Heart left ventricle (tissue), 16 donors: ENCODE measurements around the gene WDR86. TPM values are rescaled to one million over a fixed set of nuclear protein-coding genes. Genes with fewer than 3 reads are reported as not detected.

Experiments used
- ATAC-seq, 4 donors: fragments of 200-7000 bp; cut with Tn5 transposase; one replicate each; pipeline ENCODE4 v1.9.1; 2020 to 2022; ENCODE audit warnings: moderate library complexity in 4 of 4, mild to moderate bottlenecking in 3 of 4, moderate number of reproducible peaks in 1 of 4
- DNase-seq, 5 donors: peaks; one replicate each; pipeline ENCODE4 v3.0.0-alpha.2; 2020
- H3K27ac ChIP-seq, 12 donors: fragments of 200-600 bp; sonication (generic) in 4 of 12; one replicate each; pipeline versions ENCODE4 v1.5.0 to v1.8.0; 2016 to 2022; ENCODE audit warnings: mild to moderate bottlenecking in 2 of 12
- H3K27me3 ChIP-seq, 9 donors: fragments of 200-600 bp; sonication (generic) in 2 of 9; one replicate each; pipeline versions ENCODE4 v1.5.1 to v1.8.0; 2016 to 2022; ENCODE audit warnings: mild to moderate bottlenecking in 3 of 9
- H3K36me3 ChIP-seq, 9 donors: fragments of 200-600 bp; sonication (generic) in 2 of 9; one replicate each; pipeline versions ENCODE4 v1.5.0 to v1.8.0; 2018 to 2022; ENCODE audit warnings: mild to moderate bottlenecking in 2 of 9
- H3K4me1 ChIP-seq, 12 donors: fragments of 200-600 bp; sonication (generic) in 4 of 12; one replicate each; pipeline versions ENCODE4 v1.5.0 to v1.8.0; 2016 to 2022; ENCODE audit warnings: mild to moderate bottlenecking in 3 of 12
- H3K4me3 ChIP-seq, 12 donors: fragments of 200-600 bp; sonication (generic) in 4 of 12; one replicate each; pipeline versions ENCODE4 v1.5.0 to v1.8.0; 2017 to 2022; ENCODE audit warnings: mild to moderate bottlenecking in 9 of 12, moderate library complexity in 4 of 12
- H3K9me3 ChIP-seq, 12 donors: fragments of 200-600 bp; sonication (generic) in 4 of 12; one replicate each; pipeline versions ENCODE4 v1.5.0 to v1.8.0; 2016 to 2022; ENCODE audit warnings: mild to moderate bottlenecking in 1 of 12
- POLR2A ChIP-seq, 2 donors: fragments of 450-650 bp; IDR thresholded peaks; one replicate each; pipeline ENCODE4 v1.6.1; 2017; ENCODE audit warnings: antibody characterized with exemption in 2 of 2, mild to moderate bottlenecking in 2 of 2, moderate library complexity in 2 of 2
- WGBS, 4 donors: extraction: QIAGEN DNeasy Blood & Tissue Kit in 2 of 4; methylation state at CpG; one replicate each; pipeline versions ENCODE4 v1.1.5 to v1.1.7; 2013 to 2018; 5-methylcytosine and 5-hydroxymethylcytosine counted together
- intact Hi-C, 10 donors: fragments of 100-400 bp; cut with DNase I; formaldehyde crosslinking; loops; one replicate each; pipeline versions ENCODE4 v1.11.1 to v1.14.2; 2022
- polyA plus RNA-seq, 2 donors: library from polyadenylated mRNA; stranded (reverse); fragments of 200-250 nt; gene quantifications; one replicate each; pipeline ENCODE4 v1.2.3, GENCODE V29; 2013
- total RNA-seq, 9 donors: library from RNA; depleted of rRNA in 2 of 9; stranded (reverse); fragments of >200 nt in 2 of 9; fragmentation: NEBNext Ultra II Directional in 3 of 9; extraction: Animal tissue kit (Norgen Biotek cat#: 25700) in 3 of 9; gene quantifications; one replicate each; pipeline versions ENCODE4 v1.1.0 to v1.2.4, GENCODE V29; 2016 to 2023
- TF ChIP-seq, protein P1 (sequence below), 12 donors: fragments of 200-600 bp; sonication (generic) in 4 of 12; IDR thresholded peaks; one replicate each; pipeline versions ENCODE4 v1.5.0 to v1.8.0; 2018 to 2022; ENCODE audit warnings: antibody characterized with exemption in 12 of 12, mild to moderate bottlenecking in 5 of 12
- donor health status: ischemic (EF 13 %, LVEDD 7.1; RV severe dilation, severe dysfunction).
- donor health status: healthy with polysubstance abuse.
- donor health status: DM: no; HTN: yes; CAD: no.
- donor health status: DM: no; HTN: no; CAD: no.
- donor health status: ischemic (EF 25% LVEDD 6.9; RV normal size, moderate dysfunction).
- donor health status: ischemic (EF 25% LVEDD 5.7; RV mildly dilated, moderate dysfunction).
- donor health status: healthy.
- donor health status: DM: yes; HTN: yes; CAD: no.
- donor health status: ischemic (EF 35%, LVEDD 5.7; RV mildly dilated, moderate dysfunction).
- donor health status: nonischemic (EF 11% LVEDD 7.7; RV severe dilation, severe dysfunction).
- donor health status: DM: yes; HTN: yes; CAD: no.
- donor health status: PGD.
- donor health status: ischemic (EF 29% LVEDD 5.4; RV normal size, mild dysfunction).
- donor health status: nonischemic (EF 23%, LVEDD 6.1; RV moderate dilation, normal function).

WDR86 gene
- total and polyA plus RNA-seq, 11 donors, result 0.37 to 1.7 (median 0.52) TPM; not detected in 5

- DNase-seq (no peak), ATAC-seq (no peak)
- intact Hi-C loops, result loop anchor here in 2 of 10 donors (10.0 kb wide), 1 partner anchor 52 kb away; no protein-coding TSS in a partner anchor
- H3K9me3 ChIP-seq, result no peaks in the 10 kb centered on the region
- peaks cover 0 to 18% (median 9%) of the 10 kb centered on the region in 12 donors for H3K4me1 ChIP-seq
- no peaks in the 10 kb centered on the region for H3K36me3 ChIP-seq
- TF ChIP-seq, protein P1, sequence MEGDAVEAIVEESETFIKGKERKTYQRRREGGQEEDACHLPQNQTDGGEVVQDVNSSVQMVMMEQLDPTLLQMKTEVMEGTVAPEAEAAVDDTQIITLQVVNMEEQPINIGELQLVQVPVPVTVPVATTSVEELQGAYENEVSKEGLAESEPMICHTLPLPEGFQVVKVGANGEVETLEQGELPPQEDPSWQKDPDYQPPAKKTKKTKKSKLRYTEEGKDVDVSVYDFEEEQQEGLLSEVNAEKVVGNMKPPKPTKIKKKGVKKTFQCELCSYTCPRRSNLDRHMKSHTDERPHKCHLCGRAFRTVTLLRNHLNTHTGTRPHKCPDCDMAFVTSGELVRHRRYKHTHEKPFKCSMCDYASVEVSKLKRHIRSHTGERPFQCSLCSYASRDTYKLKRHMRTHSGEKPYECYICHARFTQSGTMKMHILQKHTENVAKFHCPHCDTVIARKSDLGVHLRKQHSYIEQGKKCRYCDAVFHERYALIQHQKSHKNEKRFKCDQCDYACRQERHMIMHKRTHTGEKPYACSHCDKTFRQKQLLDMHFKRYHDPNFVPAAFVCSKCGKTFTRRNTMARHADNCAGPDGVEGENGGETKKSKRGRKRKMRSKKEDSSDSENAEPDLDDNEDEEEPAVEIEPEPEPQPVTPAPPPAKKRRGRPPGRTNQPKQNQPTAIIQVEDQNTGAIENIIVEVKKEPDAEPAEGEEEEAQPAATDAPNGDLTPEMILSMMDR (IDR thresholded peaks at IDR 0.05), result no peak
- TF ChIP-seq POLR2A (IDR thresholded peaks at IDR 0.05), result no peak
- peaks cover 0 to 32% (median 6%) of the 10 kb centered on the region in 9 donors for H3K27me3 ChIP-seq
- no peak overlapping the region for H3K4me3 ChIP-seq
- 89 to 95% (median 91%) methylated on average over 7 to 13 of the region's 13 CpGs for WGBS, 4 donors
- peak overlapping the region in 2 of 12 donors; percentile 24 to 62 for H3K27ac ChIP-seq
Observed at GRCh38 chr7:151437159-151437553, 27.3 kb upstream of the WDR86 start.

- H3K36me3 ChIP-seq, result no peaks in the 10 kb centered on the region
- WGBS, 4 donors, result 58 to 69% (median 66%) methylated on average over 9 of the region's 9 CpGs
- H3K9me3 ChIP-seq, result no peaks in the 10 kb centered on the region
- peak overlapping the region in 5 of 12 donors; percentile 30 to 62 (median 48) for H3K27ac ChIP-seq
- no peak overlapping the region for H3K4me3 ChIP-seq
- intact Hi-C loops, result loop anchor here in 2 of 10 donors (10.0 kb wide), 1 partner anchor 52 kb away; no protein-coding TSS in a partner anchor
- no peak for TF ChIP-seq POLR2A (IDR thresholded peaks at IDR 0.05)
- TF ChIP-seq, protein P1 (IDR thresholded peaks at IDR 0.05), result no peak
- H3K27me3 ChIP-seq, result peaks cover 0 to 32% (median 6%) of the 10 kb centered on the region in 9 donors
- ATAC-seq (peak in 2 of 4 donors; percentile 53 to 57), DNase-seq (peak in 1 of 5 donors; percentile 64)
- peaks cover 0 to 18% (median 9%) of the 10 kb centered on the region in 12 donors for H3K4me1 ChIP-seq
Observed at GRCh38 chr7:151436446-151437158, 26.8 kb upstream of the WDR86 start.

DNA sequence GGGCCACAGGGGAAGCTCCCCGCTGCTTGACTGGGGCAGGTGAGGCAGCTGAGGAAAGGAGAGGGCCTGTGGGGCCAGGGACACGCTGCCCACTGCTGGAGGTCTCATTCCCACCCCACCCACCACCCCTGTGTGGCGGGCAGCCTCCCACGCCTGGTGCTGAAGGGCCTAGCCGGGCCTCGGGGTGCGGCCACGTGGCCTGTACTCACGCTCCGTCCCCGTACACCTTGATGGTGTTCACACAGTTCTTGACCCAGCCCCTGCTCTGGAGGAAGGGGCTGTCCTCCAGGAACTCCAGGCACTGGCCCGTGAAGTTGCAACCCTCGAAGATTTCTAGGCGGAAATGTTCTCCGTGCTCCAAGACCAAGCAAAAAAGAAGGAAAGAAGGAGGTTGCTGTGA is 26.1 kb upstream of the WDR86 start:
- DNase-seq (no peak), ATAC-seq (no peak)
- TF ChIP-seq, protein P1 (IDR thresholded peaks at IDR 0.05), result no peak
- TF ChIP-seq POLR2A (IDR thresholded peaks at IDR 0.05), result no peak
- 84 to 94% (median 93%) methylated on average over 14 to 15 of the region's 15 CpGs for WGBS, 4 donors
- Histone ChIP-seq H3K4me1 (peaks cover 0 to 16% (median 9%) of the 10 kb centered on the region in 12 donors), H3K9me3 (no peaks in the 10 kb centered on the region), H3K27ac (peak overlapping the region in 3 of 12 donors; percentile 47 to 62 (median 61)), H3K27me3 (peaks cover 0 to 32% (median 6%) of the 10 kb centered on the region in 9 donors), H3K4me3 (no peak overlapping the region), H3K36me3 (no peaks in the 10 kb centered on the region)
- intact Hi-C loops, result loop anchor here in 2 of 10 donors (10.0 kb wide), 1 partner anchor 51 kb away; no protein-coding TSS in a partner anchor
